Measurements from ENCODE around the gene NAALADL2. TPM values are rescaled to one million over a fixed set of nuclear protein-coding genes. Genes with fewer than 3 reads are reported as not detected.

The NAALADL2 gene
- total and polyA plus RNA-seq, 2 donors (not counting 1 experiment from before 2014, with no cell fraction given), result not detected

- Histone ChIP-seq H3K79me2 (ENCODE audit: control insufficient read depth, insufficient read depth, low read length) (no peaks in the 10 kb centered on the region), H3K4me2 (replicated peaks; ENCODE audit: low read depth, low read length, poor library complexity, severe bottlenecking) (no peak overlapping the region), H3K27ac (ENCODE audit: low read length in 2 of 2) (no peak overlapping the region), H3K4me1 (ENCODE audit: control insufficient read depth in 2 of 2, insufficient read depth in 2 of 2, low read length in 2 of 2) (no peaks in the 10 kb centered on the region), H3K36me3 (replicated peaks in 1 of 2; ENCODE audit: control extremely low read depth in 1 of 2, control insufficient read depth in 1 of 2, extremely low read depth in 1 of 2, insufficient read depth in 2 of 2, low read length in 1 of 2) (no peaks in the 10 kb centered on the region), H2AFZ (ENCODE audit: insufficient read depth, low read depth, low read length, poor library complexity, severe bottlenecking) (no peak overlapping the region), H3K9ac (ENCODE audit: low read length) (no peak overlapping the region), H4K20me1 (ENCODE audit: control insufficient read depth, insufficient read depth, low read length, poor library complexity, severe bottlenecking) (no peaks in the 10 kb centered on the region), H3K27me3 (replicated peaks in 1 of 4; ENCODE audit: control extremely low read depth in 1 of 4, control insufficient read depth in 3 of 4, insufficient read depth in 4 of 4, low read length in 3 of 4) (no peaks in the 10 kb centered on the region), H3K9me3 (ENCODE audit: control extremely low read depth in 1 of 3, control insufficient read depth in 2 of 3, insufficient read depth in 1 of 3, low read length in 2 of 3) (peaks cover 0 to 18% (median 0%) of the 10 kb centered on the region in 3 donors), H3K4me3 (ENCODE audit: control extremely low read depth in 1 of 5, extremely low read depth in 1 of 5, insufficient read depth in 1 of 5, low read depth in 2 of 5, low read length in 4 of 5) (no peak overlapping the region)
- no CpG with 5 or more reads among the region's 2 CpGs for WGBS (ENCODE audit: insufficient coverage)
- POLR2A ChIA-PET, result no interaction called here
- CTCF ChIA-PET, result no interaction called here
- intact Hi-C loops (cut with micrococcal nuclease), result no loop called here
- ATAC-seq (ENCODE audit: low read depth) (no peak), DNase-seq (no peak)
- TF ChIP-seq EZH2 (IDR thresholded peaks at IDR 0.05; ENCODE audit: borderline replicate concordance, insufficient read depth, low read depth, low read length, poor library complexity, severe bottlenecking) (no peak), CTCF (IDR thresholded peaks at IDR 0.05) (no peak)
- Mint-ChIP-seq H3K9me3 (ENCODE audit: insufficient read depth) (peaks cover 6% of the 10 kb centered on the region), H3K27ac (no peak overlapping the region), H3K27me3 (no peaks in the 10 kb centered on the region), H3K4me1 (no peaks in the 10 kb centered on the region), H3K4me3 (no peak overlapping the region)
Measured at GRCh38 chr3:174945276-174945675, 86.1 kb downstream of the NAALADL2 start.

DNA sequence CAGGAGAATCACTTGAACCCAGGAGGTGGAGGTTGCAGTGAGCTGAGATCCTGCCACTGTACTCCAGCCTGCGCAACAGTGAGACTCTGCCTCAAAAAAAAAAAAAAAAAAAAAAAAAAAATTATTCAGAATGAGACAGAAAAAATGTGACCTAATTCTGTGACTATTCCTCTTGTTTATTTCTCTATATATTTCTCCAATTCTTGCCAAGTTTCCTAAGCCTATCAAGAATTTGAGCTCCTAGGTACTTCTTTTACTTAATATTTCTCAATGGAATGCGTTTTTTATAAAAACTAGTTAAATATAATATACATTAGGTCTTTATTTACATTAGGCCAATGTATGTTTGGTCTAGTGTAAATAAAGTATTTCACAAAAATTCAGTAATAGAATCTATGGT lies 86.8 kb downstream of the NAALADL2 start:
- ATAC-seq (ENCODE audit: low read depth) (no peak), DNase-seq (no peak)
- H3K27me3 ChIP-seq (replicated peaks in 1 of 4; ENCODE audit: control extremely low read depth in 1 of 4, control insufficient read depth in 3 of 4, insufficient read depth in 4 of 4, low read length in 3 of 4), result no peaks in the 10 kb centered on the region
- no peak overlapping the region for H3K4me3 ChIP-seq (ENCODE audit: control extremely low read depth in 1 of 5, extremely low read depth in 1 of 5, insufficient read depth in 1 of 5, low read depth in 2 of 5, low read length in 4 of 5)
- H3K4me2 ChIP-seq (replicated peaks; ENCODE audit: low read depth, low read length, poor library complexity, severe bottlenecking), result no peak overlapping the region
- H3K36me3 ChIP-seq (replicated peaks in 1 of 2; ENCODE audit: control extremely low read depth in 1 of 2, control insufficient read depth in 1 of 2, extremely low read depth in 1 of 2, insufficient read depth in 2 of 2, low read length in 1 of 2), result no peaks in the 10 kb centered on the region
- Mint-ChIP-seq H3K4me3 (no peak overlapping the region), H3K27me3 (no peaks in the 10 kb centered on the region), H3K4me1 (no peaks in the 10 kb centered on the region), H3K27ac (no peak overlapping the region), H3K9me3 (ENCODE audit: insufficient read depth) (peaks cover under 1% of the 10 kb centered on the region)
- no peaks in the 10 kb centered on the region for H3K79me2 ChIP-seq (ENCODE audit: control insufficient read depth, insufficient read depth, low read length)
- no peaks in the 10 kb centered on the region for H3K4me1 ChIP-seq (ENCODE audit: control insufficient read depth in 2 of 2, insufficient read depth in 2 of 2, low read length in 2 of 2)
- ChIA-PET CTCF (no interaction called here), POLR2A (no interaction called here)
- H2AFZ ChIP-seq (ENCODE audit: insufficient read depth, low read depth, low read length, poor library complexity, severe bottlenecking), result no peak overlapping the region
- TF ChIP-seq EZH2 (IDR thresholded peaks at IDR 0.05; ENCODE audit: borderline replicate concordance, insufficient read depth, low read depth, low read length, poor library complexity, severe bottlenecking), result no peak
- TF ChIP-seq CTCF (IDR thresholded peaks at IDR 0.05), result no peak
- H3K9ac ChIP-seq (ENCODE audit: low read length), result no peak overlapping the region
- H3K27ac ChIP-seq (ENCODE audit: low read length in 2 of 2), result no peak overlapping the region
- no peaks in the 10 kb centered on the region for H4K20me1 ChIP-seq (ENCODE audit: control insufficient read depth, insufficient read depth, low read length, poor library complexity, severe bottlenecking)
- intact Hi-C loops (cut with micrococcal nuclease), result no loop called here
- WGBS (ENCODE audit: insufficient coverage), result no CpG with 5 or more reads among the region's 2 CpGs
- peaks cover 0 to 18% (median 0%) of the 10 kb centered on the region in 3 donors for H3K9me3 ChIP-seq (ENCODE audit: control extremely low read depth in 1 of 3, control insufficient read depth in 2 of 3, insufficient read depth in 1 of 3, low read length in 2 of 3)

All from B cell (primary cell).